ENCODE results near the gene TMEM86A.

GRCh38 chr11:18726040-18726439 lies 27.5 kb downstream of the TMEM86A start, which contains the start of gene IGSF22:
- TF ChIP-seq POLR2A (IDR thresholded peaks at IDR 0.05) (no peak), CTCF (IDR thresholded peaks at IDR 0.05) (no peak)

Measured in lower leg skin (tissue), 3 donors.